OCI-LY1 (cell line): ENCODE data around the gene AMELY.

ENCODE experiments used
- H2AFZ ChIP-seq: fragments of 200-600 bp; sonication (generic), shearing (Covaris generic); 2 replicates; pipeline ENCODE4 v1.6.0; 2014; ENCODE audit warnings: antibody characterized with exemption, mild to moderate bottlenecking, low read length
- H3F3A ChIP-seq: fragments of 200-600 bp; sonication (generic), shearing (Covaris generic); 2 replicates; pipeline ENCODE4 v1.6.0; 2014; ENCODE audit warnings: mild to moderate bottlenecking, antibody characterized with exemption, low read length, moderate library complexity; ENCODE audit not compliant: insufficient read depth
- H3K27ac ChIP-seq: fragments of 200-600 bp; sonication (generic); 2 replicates; pipeline ENCODE4 v1.5.1; 2014; ENCODE audit warnings: low read length, mixed run types, mild to moderate bottlenecking, low read depth; ENCODE audit not compliant: poor library complexity, severe bottlenecking
- H3K27me3 ChIP-seq: fragments of 200-600 bp; sonication (generic); 2 replicates; pipeline ENCODE4 v1.6.0; 2014; ENCODE audit warnings: antibody characterized with exemption, mild to moderate bottlenecking, low read length, moderate library complexity; ENCODE audit not compliant: insufficient read depth
- H3K36me3 ChIP-seq: fragments of 200-600 bp; sonication (generic); 2 replicates; pipeline ENCODE4 v1.6.1; 2014; ENCODE audit warnings: mild to moderate bottlenecking, antibody characterized with exemption, low read length, moderate library complexity, mixed read lengths; ENCODE audit not compliant: insufficient read depth
- H3K4me1 ChIP-seq: fragments of 200-600 bp; sonication (generic); 2 replicates; pipeline ENCODE4 v1.5.1; 2014; ENCODE audit warnings: mild to moderate bottlenecking, low read length, moderate library complexity; ENCODE audit not compliant: insufficient read depth, severe bottlenecking
- H3K4me2 ChIP-seq: fragments of 200-600 bp; sonication (generic), shearing (Covaris generic); 2 replicates; pipeline ENCODE4 v1.6.1; 2014; ENCODE audit warnings: low read length
- H3K4me3 ChIP-seq: fragments of 200-600 bp; sonication (generic); 2 replicates; pipeline ENCODE4 v1.5.1; 2014; ENCODE audit warnings: low read length, low read depth, mild to moderate bottlenecking, mixed read lengths; ENCODE audit not compliant: poor library complexity, severe bottlenecking
- H3K79me2 ChIP-seq: fragments of 200-600 bp; shearing (Covaris generic); 2 replicates; pipeline ENCODE4 v1.6.1; 2016; ENCODE audit warnings: mixed run types, low read length, mixed read lengths; ENCODE audit not compliant: insufficient read depth
- H3K9ac ChIP-seq: fragments of 200-600 bp; sonication (generic), shearing (Covaris generic); 2 replicates; pipeline ENCODE4 v1.6.1; 2014; ENCODE audit warnings: mild to moderate bottlenecking, low read length, mixed read lengths
- H3K9me2 ChIP-seq: fragments of 200-600 bp; sonication (generic), shearing (Covaris generic); 2 replicates; pipeline ENCODE4 v1.6.1; 2014; ENCODE audit warnings: low read depth, mild to moderate bottlenecking, low read length, mixed read lengths
- H3K9me3 ChIP-seq: fragments of 200-600 bp; shearing (Covaris generic); 2 replicates; pipeline ENCODE4 v1.6.1; 2014; ENCODE audit warnings: low read length, mixed read lengths
- H4K20me1 ChIP-seq: fragments of 200-600 bp; sonication (generic), shearing (Covaris generic); 2 replicates; pipeline ENCODE4 v1.6.0; 2016; ENCODE audit warnings: mild to moderate bottlenecking, low read length; ENCODE audit not compliant: insufficient read depth
- CTCF ChIP-seq: fragments of 200-600 bp; sonication (generic), shearing (Covaris generic); IDR thresholded peaks from 2 replicates; pipeline ENCODE4 v1.5.1; 2017; ENCODE audit warnings: mild to moderate bottlenecking, antibody characterized with exemption, low read length, moderate library complexity, mixed read lengths
- EZH2 ChIP-seq: fragments of 200-600 bp; sonication (generic), shearing (Covaris generic); IDR thresholded peaks from 2 replicates; pipeline ENCODE4 v1.8.0; 2017; ENCODE audit warnings: borderline replicate concordance, mixed run types, mild to moderate bottlenecking, antibody characterized with exemption, low read length, moderate library complexity, mixed read lengths

Gene AMELY, protein sequence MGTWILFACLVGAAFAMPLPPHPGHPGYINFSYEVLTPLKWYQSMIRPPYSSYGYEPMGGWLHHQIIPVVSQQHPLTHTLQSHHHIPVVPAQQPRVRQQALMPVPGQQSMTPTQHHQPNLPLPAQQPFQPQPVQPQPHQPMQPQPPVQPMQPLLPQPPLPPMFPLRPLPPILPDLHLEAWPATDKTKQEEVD

DNA sequence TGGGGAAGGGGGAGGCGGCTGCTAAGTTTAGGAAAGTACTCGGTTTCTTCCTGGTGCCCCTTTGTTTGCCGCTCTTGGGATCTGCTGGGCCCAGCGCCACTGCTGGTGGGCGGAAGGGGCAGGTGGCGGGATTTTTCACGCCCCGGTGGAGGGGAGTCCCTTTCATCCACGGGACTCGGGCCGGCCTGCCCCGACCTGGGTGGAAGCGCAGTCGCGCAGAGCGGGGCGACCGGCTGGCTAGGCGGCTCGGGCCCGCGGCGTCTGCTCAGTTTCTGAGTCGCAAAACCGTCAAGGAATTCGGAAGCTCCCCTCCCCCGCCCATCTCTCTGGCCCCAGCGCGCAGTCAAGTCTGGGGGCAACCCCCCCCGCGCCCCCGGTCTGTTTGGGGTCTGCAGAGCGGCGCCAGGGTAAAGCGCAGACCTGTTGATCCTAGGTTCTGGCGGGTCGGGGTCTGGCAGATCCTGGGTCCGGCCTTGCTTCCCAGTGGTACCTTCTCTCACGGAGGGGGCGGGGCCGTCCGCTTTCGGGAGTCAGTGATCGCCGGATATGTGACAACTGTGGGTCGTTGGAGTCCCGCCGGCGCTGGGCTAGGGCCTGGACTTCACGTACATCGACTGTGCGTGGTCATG lies at the start of gene AMELY:
Gene AMELY (minus strand): TSS at position 500 of the 629 bp plus-strand sequence. CDS start 39,144 bp downstream, outside the sequence.
- Histone ChIP-seq H3K27me3 (no peaks in the 10 kb centered on the region), H3K4me2 (no peak within 1 kb of the TSS), H3K9me2 (no peaks in the 10 kb centered on the region), H2AFZ (no peak within 1 kb of the TSS), H3K36me3 (no peaks in the 10 kb centered on the region), H3K79me2 (no peaks in the 10 kb centered on the region), H3K9ac (no peak within 1 kb of the TSS), H3K4me3 (no peak within 1 kb of the TSS), H3F3A (no peaks in the 10 kb centered on the region), H3K9me3 (no peaks in the 10 kb centered on the region), H4K20me1 (no peaks in the 10 kb centered on the region), H3K4me1 (no peaks in the 10 kb centered on the region), H3K27ac (no peak within 1 kb of the TSS)
- TF ChIP-seq EZH2 (no peak), CTCF (no peak)

- no peaks in the 10 kb centered on the region for H3F3A ChIP-seq
- H3K27me3 ChIP-seq, result no peaks in the 10 kb centered on the region
- no peak overlapping the region for H3K4me3 ChIP-seq
- TF ChIP-seq CTCF, result no peak
- no peak for TF ChIP-seq EZH2
- H2AFZ ChIP-seq, result no peak overlapping the region
- no peaks in the 10 kb centered on the region for H3K9me2 ChIP-seq
- H3K36me3 ChIP-seq, result no peaks in the 10 kb centered on the region
- H3K79me2 ChIP-seq, result no peaks in the 10 kb centered on the region
- no peak overlapping the region for H3K9ac ChIP-seq
- no peak overlapping the region for H3K4me2 ChIP-seq
- H3K27ac ChIP-seq, result no peak overlapping the region
- H3K4me1 ChIP-seq, result no peaks in the 10 kb centered on the region
- no peaks in the 10 kb centered on the region for H4K20me1 ChIP-seq
- H3K9me3 ChIP-seq, result no peaks in the 10 kb centered on the region
Measured at GRCh38 chrY:6949947-6950346, 38.4 kb upstream of the AMELY start.

DNA sequence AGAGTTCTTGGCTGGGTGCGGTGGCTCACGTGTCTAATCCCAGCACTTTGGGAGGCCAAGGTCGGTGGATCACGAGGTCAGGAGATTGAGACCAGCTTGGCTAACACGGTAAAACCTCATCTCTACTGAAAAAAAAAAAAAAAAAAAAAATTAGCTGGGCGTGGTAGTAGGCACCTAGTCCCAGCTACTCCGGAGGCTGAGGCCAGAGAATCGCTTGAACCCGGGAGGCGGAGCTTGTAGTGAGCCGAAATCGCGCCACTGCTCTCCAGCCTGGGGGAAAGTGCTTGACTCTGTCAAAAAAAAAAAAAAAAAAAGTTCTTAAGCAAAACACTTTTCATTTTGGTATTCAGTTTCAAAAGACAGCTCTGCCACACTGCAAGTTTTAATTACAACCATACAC lies 36.8 kb upstream of the AMELY start:
- Histone ChIP-seq H3K4me1 (no peaks in the 10 kb centered on the region), H4K20me1 (no peaks in the 10 kb centered on the region), H3K9ac (no peak overlapping the region), H3K27ac (no peak overlapping the region), H3K9me2 (no peaks in the 10 kb centered on the region), H2AFZ (no peak overlapping the region), H3F3A (no peaks in the 10 kb centered on the region), H3K4me3 (no peak overlapping the region), H3K36me3 (no peaks in the 10 kb centered on the region), H3K79me2 (no peaks in the 10 kb centered on the region), H3K9me3 (no peaks in the 10 kb centered on the region), H3K27me3 (no peaks in the 10 kb centered on the region), H3K4me2 (no peak overlapping the region)
- no peak for TF ChIP-seq CTCF
- TF ChIP-seq EZH2, result no peak
